HG03521 (cell line): Measurements from ENCODE around the gene ARHGAP23.

Experiments used
- ATAC-seq: cut with Tn5 transposase; IDR thresholded peaks from one replicate; pipeline ENCODE4 v1.9.1; 2021; ENCODE audit warnings: mild to moderate bottlenecking, moderate library complexity; ENCODE audit not compliant: unreplicated experiment

The ARHGAP23 gene

DNA sequence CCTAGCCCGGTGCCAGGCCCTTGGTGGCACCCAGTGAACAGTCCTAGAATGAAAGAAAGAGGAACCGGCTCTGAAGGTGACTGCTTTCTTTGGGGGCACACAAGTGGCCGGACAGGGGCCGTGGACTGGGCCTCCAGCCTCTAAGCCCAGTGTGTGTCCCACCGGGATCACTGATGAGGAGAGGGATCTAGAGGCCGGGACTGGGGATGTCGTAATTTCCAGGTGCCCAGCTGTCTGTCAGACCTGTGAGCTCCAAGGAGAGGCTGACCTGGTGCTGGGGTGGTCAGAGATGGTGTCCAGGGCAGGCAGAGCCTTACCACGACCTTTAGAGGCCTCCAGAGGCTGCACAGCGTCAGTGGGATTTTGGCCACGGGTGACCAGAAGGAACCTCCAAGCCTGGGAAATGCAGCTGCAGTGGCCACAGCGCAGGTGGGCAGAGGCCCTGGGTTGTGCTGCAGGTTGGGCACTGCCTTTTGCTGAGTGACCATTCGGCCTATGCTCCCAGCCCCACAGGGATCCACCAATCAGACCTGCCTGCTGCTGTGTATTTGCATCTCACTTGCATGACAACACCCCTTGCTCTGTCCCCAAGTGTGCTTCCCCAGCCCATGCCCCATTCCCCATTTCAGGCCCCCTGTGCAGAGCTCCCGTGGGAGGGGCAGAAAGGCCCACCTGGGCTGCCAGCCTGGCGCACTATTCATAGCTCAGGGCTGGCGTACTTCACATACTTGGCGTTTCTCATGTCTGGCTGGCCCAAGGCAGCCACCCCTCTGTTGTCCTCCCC lies 12.5 kb downstream of the ARHGAP23 start:
- ATAC-seq = no peak

DNA sequence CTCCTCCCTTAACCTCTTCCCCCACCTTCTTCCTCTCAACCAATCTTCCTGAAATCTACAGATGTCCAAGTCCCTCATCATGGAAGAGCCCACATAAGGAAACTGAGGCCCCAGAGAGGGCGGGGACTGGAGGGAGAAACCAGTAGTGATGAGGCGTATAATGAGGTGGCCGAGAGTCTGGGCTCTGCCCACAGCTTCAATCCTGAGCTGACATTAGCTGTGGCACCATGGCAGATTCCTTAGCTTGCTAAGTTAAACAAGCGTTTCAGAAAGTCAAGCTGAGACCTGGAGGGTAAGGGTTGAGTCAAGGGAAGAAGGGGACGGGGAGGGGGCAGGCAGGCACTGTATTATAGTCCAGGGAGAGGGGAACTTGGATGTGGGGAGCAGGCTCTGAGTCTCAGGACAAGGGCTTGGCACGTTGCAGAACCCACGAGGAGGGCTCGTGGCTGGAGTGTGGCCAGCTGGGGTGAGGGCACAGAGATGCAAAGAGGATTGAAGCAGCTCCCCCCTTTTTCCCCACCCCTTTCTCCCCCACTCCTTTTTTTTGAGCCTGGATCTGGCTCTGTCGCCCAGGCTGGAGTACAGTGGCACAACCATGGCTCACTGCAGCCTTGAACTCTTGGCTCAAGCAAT lies 13.3 kb downstream of the ARHGAP23 start:
- ATAC-seq = no peak

DNA sequence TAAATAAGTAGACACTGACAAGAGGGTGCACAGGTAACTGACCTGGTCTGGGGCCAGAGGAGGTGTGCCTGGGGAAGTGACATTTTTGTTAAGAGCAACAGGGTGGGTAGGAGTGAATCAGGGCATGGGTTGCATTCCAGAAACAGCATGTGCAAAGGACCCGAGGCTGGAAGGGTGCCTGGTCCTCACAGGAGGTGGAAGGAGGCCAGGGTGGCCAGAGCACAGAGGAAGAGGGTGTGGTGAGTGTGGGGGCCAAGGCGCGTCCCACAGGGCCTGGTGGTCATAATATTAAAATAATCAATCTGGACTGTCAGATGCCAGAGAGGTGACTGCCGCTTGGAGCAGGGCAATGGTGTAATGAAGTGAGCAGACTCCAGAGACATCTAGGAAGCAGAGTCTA lies 14.3 kb downstream of the ARHGAP23 start:
- ATAC-seq = no peak

DNA sequence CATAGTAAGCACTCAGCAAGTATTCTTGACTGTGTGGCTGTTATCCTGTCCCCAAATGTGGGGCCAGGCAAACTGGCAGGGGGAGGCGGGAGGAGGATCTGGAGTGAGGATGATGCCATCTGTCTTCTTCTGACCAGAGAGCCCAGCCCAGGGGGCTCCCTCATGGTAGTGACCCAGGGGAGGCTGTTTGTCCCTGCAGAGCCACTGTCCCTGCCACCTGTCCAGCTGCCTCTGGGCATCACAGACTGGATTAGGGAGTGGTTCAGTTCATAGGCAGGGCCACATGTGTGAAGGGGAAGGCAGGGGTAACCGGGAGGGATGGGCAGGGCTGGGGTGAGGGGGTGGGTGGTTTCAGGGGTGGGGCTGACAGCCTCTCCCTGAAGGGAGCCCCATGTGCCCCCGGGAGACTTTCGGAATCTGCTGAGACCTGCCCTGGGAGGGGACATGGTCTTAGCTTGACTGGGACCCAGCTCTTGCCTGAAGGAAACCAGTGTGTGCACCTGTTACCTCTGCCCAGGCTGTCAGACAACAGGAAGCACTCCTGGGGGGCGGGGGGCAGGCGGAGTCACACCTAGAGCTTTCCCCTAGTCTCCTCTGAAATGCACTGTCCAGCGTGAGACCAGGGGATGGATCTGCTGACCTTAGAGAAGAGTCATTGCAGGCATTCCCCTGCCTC lies 15.2 kb downstream of the ARHGAP23 start:
- no peak for ATAC-seq

DNA sequence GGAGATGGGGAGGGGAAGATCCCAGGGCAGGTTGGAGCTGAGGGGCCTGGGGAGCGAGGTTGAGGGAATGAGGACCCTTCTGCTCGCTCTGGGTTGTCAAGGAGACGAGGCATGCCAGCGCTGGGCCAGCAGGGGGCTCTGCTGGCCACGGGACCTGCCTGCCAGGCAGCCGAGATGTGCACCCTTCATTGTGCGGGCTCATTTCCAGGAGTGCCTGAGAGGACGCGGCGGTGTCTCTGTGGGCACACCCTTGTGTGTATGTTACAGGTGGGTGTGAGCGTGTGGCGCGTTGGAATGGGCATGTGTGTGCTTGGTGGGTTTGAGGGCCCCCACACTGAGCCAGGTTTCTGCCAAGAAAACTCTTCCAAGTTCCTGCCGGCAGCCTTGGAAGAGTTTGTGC lies 15.9 kb downstream of the ARHGAP23 start:
- ATAC-seq = no peak

DNA sequence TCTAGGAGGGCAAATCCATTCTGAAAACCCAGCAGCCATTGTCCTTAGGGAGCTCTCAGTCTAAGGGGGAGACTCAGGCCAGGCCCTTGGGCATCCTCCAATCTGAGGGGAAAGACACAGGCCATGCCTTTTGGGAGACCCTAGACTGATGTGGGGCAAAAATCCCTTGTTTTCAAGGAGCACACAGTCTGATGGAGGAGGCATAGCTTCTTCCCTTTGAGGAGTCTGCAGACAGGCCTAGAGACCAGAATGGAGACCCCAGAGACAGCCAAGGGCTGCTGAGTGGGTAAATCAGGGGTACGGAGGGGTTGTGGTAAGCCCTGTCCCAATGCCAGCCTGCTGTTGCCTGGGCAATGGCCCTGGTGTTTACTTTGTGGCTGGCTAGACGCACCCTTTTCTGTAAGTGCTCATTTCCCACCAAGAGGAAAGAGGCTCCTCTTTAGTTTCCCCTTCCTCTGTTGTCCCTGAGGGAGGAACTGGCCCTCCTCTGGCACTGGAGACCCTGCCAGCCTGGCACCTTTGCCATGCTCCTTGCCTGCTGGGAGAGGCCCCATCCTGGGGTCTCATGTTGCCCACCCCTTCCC lies 19.3 kb downstream of the ARHGAP23 start:
- ATAC-seq = no peak

DNA sequence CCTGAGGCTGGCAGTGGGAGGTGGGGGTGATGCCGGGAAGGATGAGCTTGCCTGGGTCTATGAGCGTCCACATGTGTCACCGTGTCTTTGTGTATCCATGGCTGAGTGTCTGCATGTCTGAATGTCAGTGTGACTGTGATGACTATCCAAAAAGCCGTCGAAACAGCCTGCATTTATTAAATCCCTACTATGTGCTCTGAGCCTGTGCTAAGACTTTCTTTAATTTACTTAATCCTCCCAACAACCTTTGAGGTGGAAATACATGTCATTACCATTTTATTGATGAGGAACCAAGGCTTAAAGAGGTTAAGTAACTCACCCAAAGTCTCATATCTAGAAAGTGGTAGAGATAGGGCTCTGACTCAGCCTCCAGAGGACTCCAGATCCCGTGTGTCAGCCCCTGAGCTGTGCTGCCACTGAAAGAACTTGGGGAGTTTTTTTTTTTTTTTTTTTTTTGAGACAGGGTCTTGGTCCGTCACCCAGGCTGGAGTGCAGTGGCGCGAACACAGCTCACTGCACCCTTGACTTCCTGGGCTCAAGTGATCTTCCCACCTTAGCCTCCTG lies 20.0 kb downstream of the ARHGAP23 start:
- ATAC-seq = no peak

DNA sequence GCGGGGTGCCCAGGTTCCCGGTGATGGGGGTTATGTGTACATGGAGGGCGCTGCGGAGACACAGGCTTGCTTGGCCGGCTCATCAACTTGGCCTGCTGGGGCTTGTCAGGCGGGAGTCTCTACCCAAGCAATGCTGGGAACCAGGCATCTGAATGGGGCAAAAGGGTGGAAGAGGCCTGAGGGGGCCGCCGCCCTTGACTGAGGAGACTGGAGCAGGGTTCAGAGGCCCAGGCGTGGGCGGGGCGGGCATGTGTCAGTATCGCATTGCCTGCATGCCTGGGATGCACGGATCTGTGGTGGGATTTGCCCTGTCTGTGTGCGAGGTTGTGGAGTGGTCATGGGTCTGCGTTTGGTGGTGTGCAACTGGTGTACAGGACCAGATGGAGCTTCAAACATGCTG lies 21.1 kb downstream of the ARHGAP23 start:
- ATAC-seq = no peak

DNA sequence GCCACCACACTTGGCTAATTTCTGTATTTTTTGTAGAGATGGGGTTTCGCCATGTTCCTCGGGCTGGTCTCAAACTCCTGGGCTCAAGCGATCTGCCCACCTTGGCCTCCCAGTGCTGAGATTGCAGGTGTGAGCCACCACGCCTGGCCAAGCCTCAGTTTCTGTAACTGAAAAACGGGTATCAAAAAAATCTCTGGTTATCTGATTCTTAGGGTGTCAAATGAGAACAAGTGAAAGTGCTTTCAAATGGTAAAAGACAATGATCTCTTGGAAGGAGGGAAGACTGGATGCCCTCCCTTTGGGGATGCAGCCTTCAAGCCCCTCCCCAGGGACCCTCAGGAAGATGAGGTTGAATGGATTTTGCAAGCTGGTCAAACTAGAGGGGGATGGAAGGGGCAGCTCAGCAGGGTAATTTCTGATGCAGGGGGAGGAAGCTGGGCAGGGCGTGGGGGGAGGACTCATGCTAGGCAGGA lies 22.3 kb downstream of the ARHGAP23 start:
- ATAC-seq = no peak

DNA sequence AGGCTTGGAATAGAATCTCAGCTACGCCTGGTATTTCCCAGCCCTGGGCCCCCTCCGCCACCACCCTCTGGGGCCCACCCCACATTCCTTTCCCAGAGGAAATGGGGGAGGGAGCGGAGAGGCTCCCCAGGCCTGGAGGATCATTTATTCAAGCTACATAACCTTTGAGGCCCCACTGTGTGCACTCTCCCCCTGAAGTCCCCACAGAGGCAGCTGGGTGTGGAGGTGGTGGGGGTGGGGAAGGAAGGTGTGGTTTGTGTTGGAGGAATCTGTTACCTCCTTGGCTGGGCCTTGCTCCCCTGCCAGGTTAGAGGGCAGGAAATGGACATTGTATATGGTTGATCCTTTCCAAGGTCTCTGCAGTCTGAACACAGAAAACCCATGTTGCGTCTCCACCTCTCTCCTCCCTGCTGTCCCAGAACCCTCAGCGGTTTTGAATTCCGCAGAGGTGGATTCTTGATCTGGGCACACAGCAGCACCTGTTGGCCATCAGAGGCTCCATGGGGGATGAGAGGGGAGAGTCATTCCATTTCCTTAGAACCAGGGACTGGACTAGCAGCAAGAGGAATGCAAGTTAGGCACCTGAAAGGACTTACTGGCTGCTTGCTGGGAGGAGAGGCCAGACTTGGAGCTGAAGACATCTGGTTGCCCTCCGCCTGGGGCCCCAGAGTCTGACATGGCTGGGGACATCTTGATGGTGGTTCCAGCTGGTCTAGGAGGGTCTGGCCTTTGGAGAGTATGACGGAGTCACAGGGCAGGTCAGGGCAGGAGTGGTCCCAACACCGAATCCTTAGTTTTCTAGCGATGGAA lies 23.0 kb downstream of the ARHGAP23 start:
- no peak for ATAC-seq

DNA sequence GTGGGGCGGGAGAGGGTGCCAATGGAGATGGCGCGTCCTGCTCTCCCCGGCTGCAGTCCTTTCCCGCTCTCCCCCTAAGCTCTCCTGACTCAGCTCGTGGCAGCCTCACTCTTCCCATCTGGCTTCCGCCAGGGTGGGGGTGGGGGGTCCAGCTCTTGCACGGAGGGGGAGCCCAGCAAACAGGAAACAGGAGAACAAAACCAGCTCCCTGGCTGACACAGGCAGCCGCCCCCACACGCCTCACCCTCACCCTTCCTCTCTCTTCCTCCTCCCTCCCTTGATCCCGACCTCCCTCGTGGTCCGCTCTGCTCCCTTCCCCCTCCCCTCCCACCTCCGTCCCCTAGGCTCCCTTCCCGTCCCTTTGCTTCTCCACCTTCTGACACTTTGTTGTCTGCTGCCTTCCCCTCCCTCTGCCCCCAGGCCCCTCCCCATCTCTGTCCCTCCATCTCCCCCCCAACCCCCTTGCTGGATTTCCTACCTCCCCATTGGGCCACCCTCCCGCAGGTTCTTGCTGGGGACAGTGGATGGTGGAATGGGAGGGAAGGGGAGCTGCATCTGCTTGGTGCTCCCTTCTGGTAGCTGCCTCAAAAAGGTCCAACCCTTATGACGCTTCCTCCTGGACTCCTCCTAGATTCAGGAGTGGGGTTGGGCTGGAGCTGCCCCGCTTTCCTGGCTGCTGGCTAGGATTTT lies 23.7 kb downstream of the ARHGAP23 start:
- ATAC-seq = no peak

DNA sequence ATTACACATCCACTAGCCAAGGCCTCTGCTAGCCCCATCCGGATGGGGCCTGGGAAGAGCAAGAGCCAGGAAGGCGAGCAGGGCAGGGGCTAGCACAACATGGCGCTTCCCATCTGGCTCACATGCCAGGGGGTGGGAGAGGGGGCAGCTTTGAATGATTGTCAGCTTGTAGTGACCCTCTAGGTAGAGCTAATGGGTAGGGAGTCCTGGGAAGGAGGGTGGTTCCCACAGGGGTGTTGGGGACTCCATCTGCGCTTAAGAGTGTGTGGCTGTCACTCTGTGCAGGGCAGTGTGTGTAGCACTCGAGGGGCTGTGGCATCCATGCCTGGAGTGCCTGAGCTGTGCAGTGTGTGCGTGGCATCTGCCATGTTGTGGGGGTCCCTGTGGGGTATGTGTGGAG lies 24.5 kb downstream of the ARHGAP23 start:
- no peak for ATAC-seq

DNA sequence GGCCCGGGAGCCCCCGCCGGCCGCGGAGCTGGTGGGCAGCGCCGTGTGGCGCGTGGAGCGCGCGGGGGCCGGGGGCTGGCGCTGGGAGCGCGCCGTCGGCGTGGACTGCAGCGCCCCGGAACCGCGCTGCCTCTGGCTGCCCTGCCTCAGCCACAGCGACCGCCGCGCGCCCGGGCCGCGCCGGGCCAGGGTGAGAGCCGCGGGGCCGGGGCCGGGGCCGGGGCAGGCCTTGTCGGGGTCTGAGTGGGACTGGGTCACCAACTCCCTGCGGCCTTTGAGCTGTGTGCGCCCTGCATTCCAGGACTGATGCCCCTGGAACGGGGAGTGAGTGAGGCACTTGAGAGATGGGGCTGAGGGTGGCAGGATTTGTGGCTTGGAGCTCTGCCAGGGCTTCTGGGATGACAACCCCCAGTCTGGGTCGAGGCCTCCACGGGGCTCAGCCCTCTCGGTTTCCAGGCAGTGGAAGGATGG lies 25.7 kb downstream of the ARHGAP23 start:
- no peak for ATAC-seq

DNA sequence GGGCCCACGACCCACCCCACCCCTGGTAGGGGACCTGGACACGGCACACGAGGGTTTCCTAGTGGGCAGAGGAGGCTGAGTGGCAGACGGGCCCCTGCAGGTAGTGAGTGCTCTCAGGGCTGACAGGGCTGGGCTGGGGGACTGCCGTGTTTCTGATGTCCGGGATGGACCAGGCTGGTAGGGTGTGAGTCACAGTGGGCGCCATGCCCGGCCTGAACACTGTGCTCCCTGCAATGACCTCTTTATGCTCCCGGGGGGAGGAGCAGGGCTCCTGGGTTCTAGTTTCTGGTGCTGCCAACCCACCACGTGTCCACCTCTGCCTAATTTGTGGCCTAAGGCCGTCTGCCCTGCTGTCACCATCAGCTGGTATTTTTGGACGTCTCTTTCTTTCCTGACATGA lies 26.3 kb downstream of the ARHGAP23 start:
- ATAC-seq = no peak

DNA sequence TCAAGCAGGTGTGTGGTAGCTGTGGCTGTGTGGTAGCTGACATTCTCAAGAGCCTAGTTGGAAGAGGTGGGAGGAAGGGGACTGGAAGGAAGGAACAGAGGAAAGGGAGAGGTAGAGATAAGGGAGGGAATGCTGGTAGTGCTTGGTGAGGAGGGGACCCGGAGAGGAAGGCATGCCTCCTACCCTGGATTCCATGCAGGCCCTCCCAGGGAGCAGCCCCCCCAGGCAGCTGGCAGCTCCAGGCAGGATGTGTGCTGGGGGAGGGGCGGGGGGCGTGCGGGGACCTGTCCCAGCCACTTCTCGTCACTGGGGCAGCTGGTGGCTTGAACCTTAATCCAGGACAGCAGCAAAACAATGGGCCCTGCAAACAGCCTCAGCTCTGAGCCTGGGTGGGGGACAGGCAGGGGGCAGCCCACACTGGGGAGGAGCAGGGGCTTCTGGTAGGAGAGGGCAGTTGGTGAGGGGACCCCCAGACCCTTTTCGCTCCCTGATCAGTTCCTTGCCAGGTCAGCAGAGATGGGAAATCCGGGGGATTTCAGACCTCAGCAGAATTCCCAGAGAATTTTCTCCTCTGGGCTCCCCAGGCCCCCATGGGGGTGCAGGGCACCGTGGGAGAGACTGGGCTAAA lies 27.1 kb downstream of the ARHGAP23 start:
- ATAC-seq = no peak

DNA sequence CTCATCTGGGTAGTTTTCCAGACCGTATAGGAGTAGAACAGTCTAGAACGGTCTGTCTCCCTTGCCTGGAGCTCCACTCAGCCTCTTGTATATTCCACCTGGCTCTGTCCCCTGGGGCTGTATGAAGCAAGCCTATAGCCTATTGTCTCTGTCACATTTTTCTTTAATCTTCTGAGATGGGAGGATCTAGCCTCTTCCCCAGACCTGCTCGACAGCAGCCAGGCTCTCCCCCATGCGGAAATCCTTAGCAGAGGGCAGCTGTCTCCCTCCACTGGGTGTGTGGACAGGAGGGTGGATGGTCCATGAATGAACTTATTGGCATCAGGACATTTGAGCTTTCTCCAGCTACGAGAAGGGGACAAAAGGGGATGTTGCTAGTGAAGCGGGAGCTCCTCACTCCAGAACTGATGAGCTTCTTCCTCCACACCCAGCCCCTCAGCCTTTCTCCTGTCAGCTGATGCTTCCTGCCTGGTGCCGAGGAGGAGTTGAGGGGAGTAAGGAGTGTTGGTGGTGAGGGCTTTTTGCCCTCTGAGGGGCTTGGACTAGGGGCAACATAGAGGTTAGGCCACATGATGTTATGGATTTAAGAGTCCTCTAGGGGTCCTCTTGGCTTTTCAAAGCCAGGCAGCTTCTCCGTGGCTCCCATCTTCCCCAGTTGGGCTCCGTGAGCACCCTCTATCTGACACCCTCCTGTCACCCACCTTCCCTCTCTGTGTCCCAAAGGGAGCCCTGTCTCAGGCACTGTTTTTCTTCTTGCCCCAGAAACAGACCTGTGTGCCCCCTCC lies 28.0 kb downstream of the ARHGAP23 start:
- ATAC-seq = no peak

DNA sequence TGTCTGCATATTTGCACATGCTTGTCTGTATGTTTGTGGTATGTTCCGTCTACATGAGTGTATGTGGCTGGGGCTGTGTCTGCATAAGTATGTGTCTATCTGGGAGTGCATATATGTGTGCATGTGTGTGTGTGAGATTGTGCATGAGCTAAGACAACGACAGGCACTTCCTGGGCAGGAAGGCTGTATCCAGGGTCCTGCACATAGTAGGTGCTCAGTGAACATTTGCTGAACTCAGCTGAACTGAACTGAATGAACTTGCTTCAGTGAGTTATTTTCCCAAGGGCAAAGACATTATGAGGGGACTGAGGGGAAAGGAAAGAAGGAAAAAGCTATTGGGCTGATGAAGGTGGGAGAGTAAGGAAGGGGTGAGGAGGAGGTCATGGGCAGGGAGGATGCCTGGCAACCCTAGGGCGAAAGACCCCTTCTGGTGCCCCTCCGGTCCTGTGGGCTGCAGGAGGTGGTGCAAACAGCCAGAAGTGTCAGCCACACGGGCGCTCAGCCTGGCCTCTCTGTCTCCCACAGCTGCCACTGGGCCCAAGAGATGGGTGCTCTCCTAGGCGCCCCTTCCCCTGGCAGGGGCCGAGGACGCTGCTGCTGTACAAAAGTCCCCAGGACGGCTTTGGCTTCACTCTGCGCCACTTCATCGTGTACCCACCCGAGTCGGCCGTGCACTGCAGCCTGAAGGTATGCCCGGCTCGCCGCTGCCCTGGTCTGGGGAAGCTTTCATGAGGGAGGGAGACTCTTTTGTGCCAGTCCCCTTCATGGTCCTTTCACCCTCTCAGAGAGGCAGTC lies 29.5 kb downstream of the ARHGAP23 start:
- ATAC-seq = no peak

DNA sequence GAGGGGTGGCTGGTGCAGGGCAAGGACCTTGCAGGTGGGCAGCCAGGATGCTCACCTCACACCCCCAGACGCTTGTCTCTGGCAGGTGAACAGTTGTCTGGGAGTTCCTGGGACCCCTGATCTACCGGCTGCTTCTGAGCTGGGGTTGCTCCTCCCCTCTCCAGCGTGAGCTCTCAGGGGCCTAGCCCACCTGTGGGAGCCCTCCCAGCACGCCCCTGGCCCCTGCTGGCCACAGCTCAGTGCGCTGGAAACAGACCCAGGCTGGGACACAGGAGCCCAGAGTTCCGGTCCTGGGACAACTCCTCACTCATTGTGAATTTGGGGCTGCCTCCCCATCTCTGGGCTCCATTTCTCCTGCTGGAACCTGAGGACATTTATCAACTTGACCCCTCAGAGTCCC lies 30.3 kb downstream of the ARHGAP23 start:
- no peak for ATAC-seq
